HG03159 (cell line): ENCODE results near the gene TNP2.

Source experiments
- ATAC-seq: cut with Tn5 transposase; IDR thresholded peaks from one replicate; pipeline ENCODE4 v1.9.1; 2021; ENCODE audit warnings: mild to moderate bottlenecking, moderate library complexity; ENCODE audit not compliant: unreplicated experiment

Gene TNP2

DNA sequence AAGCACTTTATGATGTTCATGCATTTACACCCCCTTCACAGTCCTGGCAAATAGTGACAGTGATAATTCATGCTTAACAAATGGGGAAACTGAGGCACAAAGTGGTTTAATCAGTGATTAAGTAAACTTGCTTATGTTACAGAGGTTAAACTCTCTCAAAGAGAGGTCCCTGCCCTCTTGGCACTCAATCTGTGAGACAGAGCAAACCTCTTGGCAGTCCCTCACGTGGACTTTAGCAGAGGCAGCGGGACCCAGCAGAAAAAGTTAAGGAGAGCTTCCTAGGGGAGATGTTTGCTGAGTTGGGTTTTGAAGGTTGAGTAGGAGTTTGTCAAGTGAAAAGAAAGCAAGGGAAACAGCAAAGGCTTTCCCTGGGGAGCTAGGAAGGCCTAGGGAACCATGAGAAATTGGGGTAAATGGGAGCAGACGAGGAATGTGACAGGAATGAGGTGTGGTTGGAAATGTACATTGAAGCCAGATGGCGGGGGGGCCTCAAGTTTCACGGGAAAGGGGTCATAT lies 23.8 kb downstream of the TNP2 start:
- ATAC-seq, result no peak

DNA sequence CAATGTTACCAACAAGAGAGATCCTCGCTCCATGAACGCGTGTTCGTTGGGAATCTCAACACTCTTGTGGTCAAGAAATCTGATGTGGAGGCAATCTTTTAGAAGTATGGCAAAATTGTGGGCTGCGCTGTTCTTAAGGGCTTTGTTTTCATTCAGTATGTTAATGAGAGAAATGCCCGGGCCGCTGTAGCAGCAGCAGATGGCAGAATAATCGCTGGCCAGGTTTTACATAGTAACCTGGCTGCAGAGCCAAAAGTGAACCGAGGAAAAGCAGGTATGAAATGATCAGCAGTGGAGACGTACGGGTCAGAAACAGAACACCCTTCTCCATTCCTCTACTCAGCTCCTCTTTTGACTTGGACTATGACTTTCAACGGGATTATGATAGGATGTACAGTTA lies 26.5 kb downstream of the TNP2 start:
- no peak for ATAC-seq

DNA sequence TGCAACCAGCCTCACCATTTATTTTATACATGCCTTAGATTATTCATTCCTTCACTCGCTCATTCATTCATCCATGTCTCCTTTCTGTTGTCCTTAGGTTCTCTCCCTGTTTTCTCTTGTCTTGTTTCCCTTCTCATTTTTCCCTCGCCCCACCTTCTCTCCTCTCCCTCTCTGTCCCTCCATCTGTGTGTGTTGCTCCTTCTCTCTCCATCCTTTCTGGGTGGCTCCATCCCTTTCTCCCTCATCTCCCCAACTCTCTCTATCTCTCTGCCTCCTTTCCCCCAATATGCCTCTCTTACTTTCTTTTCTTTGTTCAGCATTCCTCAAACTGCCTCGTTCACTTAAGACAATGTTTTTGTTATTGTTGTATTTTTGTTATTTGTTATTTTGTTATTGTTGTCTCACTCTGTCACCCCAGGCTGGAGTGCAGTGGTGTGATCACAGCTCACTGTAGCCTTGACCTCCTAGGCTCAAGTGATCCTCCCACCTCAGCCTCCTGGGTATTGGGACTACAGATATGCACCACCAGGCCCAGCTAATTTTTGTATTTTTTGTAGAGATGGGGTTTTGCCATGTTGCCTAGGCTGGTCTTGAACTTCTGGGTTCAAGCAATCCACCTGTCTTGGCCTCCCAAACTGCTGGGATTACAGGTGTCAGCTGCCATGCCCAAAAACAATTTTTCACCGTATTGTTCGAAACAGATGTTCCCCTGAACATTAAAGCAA lies 27.5 kb downstream of the TNP2 start:
- ATAC-seq, result no peak

DNA sequence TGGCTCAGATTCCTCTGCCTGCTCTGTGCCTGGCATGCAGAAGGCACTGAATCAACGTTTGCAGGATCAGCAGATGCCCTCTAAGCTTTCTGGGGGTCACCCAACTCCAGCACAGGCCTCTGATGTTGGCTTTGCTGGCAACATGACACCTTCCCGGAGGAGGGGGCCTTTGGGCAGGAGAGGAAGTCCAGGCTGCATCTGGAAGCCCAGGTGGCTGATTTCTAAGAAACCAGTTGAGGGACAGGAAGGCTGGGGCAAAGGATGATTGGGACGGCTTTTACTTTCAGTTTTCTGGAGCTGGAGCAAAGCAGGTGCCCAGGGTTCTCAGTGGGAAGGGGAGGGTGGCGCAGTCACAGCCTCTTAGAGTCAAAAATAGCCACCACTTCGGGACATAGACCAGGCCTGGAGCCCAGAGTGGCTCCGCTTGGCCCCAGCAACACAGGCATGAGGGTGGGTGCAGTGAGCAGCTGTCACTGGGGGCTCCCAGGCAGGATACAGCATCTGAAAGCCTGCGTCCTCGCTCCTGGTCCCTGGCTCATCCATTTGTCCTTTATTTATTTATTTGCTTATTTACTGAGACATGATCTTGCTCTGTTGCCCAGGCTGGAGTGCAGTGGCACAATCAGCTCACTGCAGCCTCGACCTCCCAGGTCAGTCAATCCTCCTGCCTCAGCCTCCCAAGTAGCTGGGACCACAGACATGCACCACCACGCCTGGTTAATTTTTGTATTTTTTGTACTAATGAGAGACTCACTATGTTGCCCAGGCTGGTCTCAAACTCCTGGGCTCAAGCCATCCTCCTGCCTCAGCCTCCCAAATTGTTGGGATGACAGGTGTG lies 28.3 kb downstream of the TNP2 start:
- no peak for ATAC-seq

DNA sequence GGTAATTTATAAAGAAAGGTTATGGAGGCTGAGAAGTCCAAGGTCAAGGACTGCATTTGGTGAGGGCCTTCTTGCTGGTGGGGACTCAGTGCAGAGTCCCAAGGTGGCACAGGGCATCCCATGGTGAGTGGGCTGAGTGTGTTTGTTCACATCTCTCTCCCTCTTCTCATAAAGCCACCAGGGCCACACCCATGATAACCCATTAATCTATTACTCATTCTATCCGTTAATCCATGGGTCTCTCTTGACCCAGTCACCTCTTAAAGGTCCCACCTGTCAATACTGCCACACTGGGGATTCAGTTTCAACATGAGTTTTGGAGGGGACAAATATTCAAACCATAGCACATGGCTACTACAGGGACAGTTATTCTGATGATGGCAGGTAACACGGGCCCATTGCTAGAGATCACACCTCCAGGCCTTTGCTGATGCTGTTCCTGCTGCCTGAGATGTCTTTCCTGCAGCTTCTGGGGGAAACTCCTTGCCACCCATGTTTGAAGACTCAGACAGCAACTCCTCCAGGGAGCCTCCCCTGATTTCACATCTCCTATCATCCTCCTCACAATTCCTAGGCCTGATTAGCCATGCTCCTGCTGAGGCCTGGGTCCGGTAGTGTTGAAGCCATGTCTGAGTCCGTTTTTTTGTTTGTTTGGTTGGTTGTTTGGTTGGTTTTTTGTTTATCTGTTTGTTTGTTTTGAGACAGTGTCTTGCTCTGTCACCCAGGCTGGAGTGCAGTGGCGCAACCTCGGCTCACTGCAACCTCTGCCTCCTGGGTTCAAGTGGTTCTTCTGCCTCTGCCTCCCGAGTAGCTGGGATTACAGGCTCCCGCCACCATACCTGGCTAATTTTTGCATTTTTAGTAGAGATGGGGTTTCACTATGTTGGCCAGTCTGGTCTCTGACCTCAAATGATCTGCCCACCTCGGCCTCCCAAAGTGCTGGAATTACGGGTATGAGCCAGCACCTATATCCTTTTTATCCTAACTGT lies 29.2 kb downstream of the TNP2 start:
- ATAC-seq, result no peak

DNA sequence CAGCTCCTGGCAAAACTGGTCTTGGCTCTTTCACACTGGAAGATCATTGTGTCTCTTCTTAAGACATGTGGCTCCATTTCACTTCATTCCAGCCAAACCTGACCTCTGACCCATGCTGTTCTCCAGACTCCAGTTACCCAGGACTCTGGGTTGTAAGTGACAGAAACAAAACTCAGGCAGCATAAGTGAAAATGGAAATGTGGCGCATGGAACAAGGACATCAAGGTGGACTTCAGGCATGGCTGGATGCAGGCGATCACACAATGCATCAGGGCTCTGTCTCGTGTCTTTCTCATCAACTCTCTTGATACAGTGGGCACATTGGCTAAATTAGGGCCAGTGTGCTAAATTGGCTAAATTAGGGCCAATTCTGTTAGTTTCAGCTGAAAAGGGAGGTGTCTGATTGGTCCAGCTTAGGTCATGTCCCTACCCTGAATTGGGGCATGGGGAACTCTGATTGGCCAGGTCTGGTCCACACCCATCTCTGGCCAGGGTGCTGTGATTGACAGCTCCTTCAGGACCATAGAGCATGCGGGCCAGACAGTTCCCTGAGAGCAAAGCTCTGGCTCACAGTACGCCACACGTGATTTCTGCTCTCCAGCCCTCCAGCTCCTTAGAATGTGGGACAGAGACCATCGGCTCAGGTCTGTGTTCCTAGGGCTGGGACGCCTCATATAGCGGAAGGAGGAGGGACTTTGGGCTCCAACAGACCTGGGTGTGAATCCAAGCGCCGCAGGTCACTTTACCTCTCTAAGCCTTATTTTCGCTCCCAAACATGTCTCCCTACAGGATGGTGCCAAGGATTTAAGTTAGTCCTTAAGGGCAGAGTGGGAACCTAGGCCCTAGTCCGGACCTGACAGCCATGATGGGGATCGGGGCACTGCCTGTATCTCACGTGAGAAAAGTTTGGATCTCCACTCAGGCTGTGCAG lies 30.6 kb downstream of the TNP2 start:
- no peak for ATAC-seq

DNA sequence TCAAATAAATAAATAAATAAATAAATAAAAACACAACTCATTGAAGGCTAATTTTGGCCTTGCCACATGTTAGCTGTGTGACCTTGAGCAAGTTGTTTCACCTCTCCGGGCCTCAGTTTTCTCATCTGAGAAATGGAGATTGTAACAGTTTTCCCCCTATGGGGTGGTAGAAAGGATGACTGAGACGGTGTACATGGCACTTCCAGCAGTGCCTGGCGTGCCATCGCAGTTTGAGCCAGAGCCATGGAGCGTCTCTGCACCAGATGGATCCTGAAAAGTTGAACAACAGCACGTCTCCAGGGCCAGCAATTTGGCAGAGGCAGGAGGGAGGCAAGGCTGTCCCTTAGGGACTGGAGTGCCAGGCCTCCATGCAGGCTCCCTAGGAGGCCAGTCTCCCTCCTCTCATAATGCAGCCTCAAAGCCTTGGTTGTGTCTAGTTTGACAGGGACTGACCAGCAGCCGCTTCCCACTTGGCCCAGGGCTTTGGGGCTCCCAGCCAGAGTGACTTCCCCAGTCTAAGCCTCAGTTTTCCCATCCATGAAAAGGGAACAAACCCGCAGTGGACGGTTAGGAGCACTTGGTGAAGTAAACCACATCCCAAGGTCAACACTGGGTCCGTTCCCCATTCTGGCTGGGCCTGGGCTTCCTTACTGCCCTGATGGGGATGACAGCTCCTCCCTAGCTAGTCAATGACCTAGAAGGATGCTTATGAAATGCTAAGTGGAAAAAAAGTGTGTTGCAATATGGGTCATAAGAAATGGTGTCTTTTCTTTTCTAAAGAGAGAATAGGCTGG lies 32.5 kb downstream of the TNP2 start:
- ATAC-seq, result no peak

DNA sequence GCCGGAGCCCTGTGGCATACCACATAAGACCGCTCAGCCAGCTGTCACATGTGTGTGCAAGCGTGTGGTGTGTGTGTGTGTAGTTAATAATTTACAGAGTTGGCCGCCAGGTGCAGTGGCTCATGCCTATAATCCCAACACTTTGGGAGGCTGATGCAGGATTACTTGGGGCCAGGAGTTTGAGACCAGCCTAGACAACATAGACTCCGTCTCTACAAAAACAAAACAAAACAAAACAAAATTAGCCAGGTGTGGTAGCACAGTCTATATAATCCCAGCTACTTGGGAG lies 33.5 kb downstream of the TNP2 start:
- no peak for ATAC-seq

DNA sequence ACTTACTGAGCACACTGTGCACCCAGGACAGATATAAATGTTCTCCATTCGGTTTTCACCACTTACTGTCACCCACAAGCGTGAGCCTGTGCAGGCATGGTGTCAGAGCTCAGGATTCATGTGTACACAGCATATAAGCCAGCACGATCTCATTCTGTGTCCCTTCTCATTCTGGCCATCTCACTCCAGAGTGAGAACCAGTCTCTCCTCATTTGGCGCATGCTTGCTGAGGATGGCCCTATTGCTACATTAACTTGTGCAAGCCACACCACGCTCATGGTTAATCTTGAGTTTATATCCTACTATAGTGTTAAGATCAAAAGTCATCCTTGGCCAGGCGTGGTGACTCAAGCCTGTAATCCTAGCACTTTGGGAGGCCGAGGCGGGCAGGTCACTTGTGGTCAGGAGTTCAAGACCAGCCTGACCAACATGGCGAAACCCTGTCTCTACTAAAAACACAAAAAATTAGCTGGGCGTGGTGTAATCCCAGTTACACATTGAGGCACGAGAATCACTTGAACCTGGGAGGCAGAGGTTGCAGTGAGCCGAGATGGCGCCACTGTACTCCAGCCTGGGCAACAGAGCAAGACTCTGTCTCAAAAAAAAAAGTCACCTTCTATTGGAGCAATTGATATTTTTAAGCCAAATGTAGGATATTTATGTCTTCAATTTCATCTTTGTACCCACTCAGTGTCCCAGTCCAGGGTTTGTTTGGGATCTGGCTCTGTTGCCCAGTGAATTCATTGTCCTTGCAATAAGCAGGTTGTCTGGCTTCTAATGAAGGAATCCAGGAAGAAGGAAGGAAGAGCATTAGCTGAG lies 34.0 kb downstream of the TNP2 start:
- no peak for ATAC-seq

DNA sequence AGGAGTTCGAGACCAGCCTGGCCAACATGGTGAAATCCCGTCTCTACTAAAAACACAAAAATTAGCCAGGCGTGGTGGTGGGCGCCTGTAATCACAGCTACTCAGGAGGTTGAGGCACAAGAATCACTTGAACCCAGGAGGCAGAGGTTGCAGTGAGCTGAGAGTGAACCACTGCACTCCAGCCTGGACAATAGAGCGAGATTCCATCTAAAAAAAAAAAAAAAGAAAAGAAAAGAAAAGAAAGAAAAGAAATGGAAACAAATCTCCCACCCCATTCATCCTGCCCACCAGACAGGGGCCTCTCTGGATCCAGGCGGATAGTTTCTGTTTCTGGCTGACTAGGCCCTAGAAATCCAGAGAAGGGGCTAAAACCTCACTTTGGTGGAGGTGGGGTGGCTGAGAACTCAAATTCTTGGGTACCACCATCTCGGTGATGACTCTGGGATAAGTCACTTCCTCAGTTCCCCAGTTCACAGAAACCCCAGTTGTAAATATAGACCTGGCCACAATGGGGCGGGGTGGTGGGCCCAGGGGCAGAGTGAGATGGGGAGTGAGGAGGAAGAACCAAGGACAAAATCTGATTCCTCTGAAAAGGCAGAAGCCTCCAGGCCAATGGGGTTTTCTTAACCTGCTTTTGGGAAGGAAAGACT lies 35.3 kb downstream of the TNP2 start:
- no peak for ATAC-seq

DNA sequence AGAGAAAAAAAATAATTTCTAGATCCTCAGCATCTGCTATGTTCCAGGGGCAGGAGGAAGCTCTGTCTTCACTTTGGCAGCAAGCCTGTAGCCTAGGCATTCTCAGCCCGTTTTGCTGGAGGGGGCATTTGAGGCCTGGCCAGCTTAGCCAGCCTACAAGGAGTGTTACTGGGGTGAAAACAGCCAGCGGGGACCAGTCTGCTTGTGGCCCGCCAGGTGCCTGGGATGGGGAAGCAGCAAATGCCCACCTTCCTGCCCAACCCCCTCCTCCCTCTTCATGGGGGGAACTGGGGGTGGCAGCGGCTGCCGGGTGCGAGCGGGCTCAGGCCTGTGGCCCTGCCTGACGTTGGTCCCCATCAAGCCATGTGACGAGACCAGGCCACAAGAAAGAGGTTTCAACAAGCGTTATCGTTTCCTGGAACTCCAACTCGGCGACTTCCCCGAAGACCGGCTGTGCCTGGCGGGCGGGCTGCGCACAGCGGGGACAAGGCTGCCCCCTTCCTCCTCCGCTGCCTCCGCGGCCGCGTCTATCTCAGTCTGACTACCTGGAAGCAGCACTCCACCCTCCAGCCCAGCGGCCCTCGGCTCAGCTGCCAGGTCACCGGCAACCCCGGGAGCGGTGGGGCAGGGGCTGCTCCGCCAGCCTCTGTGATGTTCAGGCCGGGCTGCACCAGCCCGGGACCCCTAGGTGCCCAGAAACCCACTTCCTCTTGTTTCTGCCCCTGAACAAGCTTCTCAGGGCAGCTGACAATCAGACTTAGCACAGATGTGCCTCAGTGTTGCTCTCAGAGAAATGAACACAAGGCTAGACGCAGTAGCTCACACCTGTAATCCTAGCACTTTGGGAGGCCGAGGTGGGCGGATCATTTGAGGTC lies 36.0 kb downstream of the TNP2 start:
- peak; percentile 53 for ATAC-seq

DNA sequence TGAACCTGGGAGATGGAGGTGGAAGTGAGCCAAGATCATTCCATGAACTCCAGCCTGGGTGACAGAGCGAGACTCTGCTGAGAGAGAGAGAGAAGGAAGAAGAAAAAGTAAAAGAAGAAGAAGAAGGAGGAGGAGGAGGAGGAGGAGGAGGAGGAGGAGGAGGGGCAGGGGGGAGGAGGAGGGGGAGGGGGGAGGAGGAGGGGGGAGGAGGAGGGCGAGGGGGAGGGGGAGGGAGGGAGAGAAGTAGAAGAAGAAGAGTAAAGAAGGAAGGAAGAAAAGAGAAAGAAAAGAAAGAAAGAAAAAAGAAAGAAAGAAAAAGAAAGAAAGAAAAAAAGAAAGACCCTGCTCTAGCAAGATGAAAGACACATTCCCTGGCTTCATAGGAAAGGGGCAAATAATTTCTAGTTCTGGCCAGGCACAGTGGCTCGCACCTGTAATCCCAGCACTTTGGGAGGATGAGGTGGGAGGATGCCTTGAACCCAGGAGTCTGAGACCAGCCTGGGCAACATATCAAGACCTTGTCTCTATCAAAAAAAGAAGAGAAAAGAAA lies 36.7 kb downstream of the TNP2 start:
- ATAC-seq, result no peak

DNA sequence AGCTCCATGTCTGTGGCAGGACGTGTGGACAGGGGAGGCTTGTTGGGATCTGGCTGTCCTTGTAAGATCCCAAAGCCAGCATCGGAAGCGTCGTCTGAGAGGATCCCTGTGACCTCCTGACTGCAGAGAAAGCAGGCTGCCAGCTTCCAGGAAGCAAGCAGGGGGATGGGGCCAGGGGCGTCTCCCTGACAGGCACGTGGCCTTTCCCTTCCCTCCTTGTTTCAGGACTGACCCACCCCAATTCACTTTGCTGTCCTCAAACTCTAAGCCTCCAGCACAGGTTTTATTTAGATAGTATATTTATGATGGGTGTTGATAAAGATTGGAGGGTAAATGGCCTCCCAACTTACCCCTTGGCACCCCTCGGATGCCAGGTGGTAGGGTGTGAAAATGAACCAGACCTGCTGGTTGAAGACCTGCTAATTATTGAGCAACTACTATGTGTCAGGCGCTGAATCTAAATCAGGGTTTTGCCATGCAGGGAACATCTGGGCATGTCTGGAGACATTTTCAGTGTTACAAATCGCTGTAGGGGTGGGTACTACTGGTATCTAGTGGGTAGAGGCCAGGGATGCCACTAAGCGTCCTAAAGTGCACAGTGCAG lies 37.7 kb downstream of the TNP2 start:
- ATAC-seq, result no peak

DNA sequence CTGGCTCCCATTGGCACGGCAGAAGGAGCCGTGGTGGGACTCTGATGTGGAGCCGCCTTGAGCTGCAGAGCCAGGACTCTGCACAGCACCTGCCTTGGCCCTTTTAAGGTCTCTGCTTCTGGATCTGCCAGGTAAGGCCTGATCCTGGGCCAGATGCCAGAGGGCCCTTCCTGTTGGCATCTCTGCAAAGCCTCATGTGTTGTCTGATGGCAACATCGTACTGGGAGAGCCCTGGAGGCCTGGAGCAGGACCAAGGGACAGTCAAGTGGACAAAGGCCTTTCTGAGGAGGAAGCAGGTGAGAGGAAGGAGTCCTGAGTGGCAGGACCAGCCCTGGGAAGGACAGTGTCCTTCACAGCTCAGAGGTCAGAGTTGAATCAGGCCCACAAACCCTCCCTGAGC lies 39.2 kb downstream of the TNP2 start:
- no peak for ATAC-seq

DNA sequence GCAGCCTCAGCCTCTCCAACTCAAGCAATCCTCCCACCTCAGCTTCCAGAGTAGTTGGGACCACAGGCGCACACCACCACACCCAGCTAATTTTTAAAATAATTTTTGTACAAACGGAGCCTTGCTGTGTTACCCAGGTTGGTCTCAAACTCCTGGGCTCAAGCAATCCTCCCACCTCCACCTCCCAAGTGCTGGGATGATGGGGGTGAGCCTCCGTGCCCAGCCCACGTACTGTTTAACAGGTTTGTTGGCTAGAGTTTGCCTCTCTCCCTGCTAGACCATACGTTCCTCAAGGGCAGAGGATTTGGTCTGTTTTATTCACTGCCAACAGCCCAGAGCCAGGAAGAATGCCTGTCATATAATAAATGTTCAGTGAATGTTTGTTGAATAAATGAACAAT lies 39.7 kb downstream of the TNP2 start:
- ATAC-seq, result no peak
